Muscle layer of duodenum (tissue), 2 donors: Measurements from ENCODE around the gene DYSF.

ENCODE experiments used
- H3K27ac ChIP-seq: one replicate; pipeline ENCODE4 v1.7.0; 2013; ENCODE audit warnings: mild to moderate bottlenecking, low read length
- H3K27me3 ChIP-seq: one replicate; pipeline ENCODE4 v1.7.0; 2013; ENCODE audit warnings: low read depth, mild to moderate bottlenecking, control low read depth, low read length
- H3K36me3 ChIP-seq, 2 donors: one replicate each; pipeline ENCODE4 v1.7.0; 2013; ENCODE audit warnings: low read length in 2 of 2, control low read depth in 1 of 2, mild to moderate bottlenecking in 1 of 2; ENCODE audit not compliant: insufficient read depth in 2 of 2, control insufficient read depth in 1 of 2
- H3K4me1 ChIP-seq, 2 donors: one replicate each; pipeline ENCODE4 v1.7.0; 2013; ENCODE audit warnings: low read length in 2 of 2, mild to moderate bottlenecking in 2 of 2, control low read depth in 1 of 2, moderate library complexity in 1 of 2; ENCODE audit not compliant: insufficient read depth in 2 of 2, control insufficient read depth in 1 of 2
- H3K4me3 ChIP-seq, 2 donors: one replicate each; pipeline ENCODE4 v1.7.0; 2013; ENCODE audit warnings: low read length in 2 of 2, low read depth in 1 of 2, mild to moderate bottlenecking in 1 of 2
- H3K9me3 ChIP-seq, 2 donors: one replicate each; pipeline ENCODE4 v1.7.0; 2013; ENCODE audit warnings: low read length in 2 of 2, control low read depth in 1 of 2, mild to moderate bottlenecking in 1 of 2; ENCODE audit not compliant: control insufficient read depth in 1 of 2
- donor health status: healthy.

Gene DYSF

DNA sequence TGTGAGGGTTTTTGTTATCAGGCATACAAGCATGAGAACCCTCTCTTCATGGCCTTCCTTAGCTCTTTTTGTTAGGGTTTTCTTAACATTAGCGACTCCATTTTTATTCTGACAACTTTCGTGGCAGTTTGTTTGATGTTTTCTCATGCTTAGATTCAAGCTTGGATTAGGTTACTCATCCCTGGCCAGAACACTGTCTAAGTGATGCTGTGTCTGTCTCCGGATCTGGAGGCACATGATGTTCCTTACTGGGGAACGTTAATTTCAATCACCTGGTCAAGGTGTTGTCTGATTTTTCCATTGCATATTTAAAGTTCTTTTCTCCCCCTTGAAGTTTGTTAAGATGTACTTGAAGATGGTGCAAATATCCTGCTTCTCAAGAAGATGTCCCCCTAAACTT lies 40.7 kb downstream of the DYSF start:
- Histone ChIP-seq H3K36me3 (no peaks in the 10 kb centered on the region), H3K27ac (no peak overlapping the region), H3K4me3 (no peak overlapping the region), H3K27me3 (no peaks in the 10 kb centered on the region), H3K9me3 (no peaks in the 10 kb centered on the region), H3K4me1 (no peaks in the 10 kb centered on the region)

DNA sequence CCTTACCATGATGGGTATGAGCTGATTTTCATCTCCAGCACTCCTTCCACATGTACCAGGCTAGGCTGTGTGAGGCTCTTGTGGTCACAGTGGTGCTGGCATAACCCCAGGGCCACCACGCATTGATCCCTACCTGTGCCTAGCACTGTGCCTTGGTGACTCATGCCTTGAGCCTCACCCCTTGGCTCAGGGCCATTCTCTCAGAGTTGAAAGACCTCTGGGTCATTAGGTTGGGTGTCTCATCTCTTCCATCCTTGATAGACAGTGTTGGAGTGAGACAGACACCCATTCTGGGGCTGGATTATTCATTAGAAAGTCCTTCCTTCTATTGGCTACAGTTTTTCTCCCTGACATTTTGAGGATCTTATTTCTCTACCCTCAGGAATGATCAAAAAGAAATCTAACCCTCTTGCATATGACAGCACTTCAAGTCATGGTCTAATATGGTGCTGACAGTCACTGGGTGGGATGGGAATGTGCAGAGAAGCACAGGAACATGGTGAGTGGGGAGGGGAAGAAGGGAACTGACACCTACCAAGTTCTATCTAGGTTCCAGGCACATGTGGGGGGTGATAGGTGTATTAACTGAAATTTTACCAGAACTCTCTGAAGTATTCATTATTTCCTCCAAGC lies 41.3 kb downstream of the DYSF start:
- Histone ChIP-seq H3K36me3 (no peaks in the 10 kb centered on the region), H3K27me3 (no peaks in the 10 kb centered on the region), H3K4me1 (no peaks in the 10 kb centered on the region), H3K27ac (no peak overlapping the region), H3K4me3 (no peak overlapping the region), H3K9me3 (no peaks in the 10 kb centered on the region)

DNA sequence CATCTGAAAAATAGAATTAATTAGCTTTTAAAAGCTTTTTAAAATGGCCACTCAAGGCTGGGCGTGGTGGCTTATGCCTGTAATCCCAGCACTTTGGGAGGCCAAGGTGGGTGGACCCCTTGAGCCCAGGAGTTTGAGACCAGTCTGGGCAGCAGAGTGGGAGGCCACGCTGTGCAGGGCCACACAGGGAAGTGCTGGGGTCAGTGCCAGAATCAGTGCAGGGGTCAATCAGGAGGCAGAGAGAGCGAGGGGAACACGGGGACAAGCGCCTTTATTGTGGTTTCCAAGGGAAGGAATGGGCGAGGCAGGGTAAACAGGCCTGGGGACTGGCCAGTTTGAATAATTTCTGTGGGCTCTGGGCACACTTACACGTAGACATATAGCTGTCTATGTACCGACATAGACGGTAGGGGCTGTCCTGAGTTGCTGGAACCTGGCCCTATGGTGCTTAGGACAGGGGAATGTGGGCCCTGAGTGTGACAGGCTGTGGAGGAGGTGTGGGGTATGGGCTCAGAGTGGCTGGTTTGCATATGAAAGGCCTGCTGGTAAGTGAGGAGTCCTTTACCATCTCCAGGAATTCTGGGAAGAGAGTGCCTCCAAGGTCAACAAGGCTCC lies 42.9 kb downstream of the DYSF start:
- H3K36me3 ChIP-seq = no peaks in the 10 kb centered on the region
- no peaks in the 10 kb centered on the region for H3K9me3 ChIP-seq
- H3K4me3 ChIP-seq = no peak overlapping the region
- H3K27ac ChIP-seq = no peak overlapping the region
- no peaks in the 10 kb centered on the region for H3K4me1 ChIP-seq
- H3K27me3 ChIP-seq = no peaks in the 10 kb centered on the region

DNA sequence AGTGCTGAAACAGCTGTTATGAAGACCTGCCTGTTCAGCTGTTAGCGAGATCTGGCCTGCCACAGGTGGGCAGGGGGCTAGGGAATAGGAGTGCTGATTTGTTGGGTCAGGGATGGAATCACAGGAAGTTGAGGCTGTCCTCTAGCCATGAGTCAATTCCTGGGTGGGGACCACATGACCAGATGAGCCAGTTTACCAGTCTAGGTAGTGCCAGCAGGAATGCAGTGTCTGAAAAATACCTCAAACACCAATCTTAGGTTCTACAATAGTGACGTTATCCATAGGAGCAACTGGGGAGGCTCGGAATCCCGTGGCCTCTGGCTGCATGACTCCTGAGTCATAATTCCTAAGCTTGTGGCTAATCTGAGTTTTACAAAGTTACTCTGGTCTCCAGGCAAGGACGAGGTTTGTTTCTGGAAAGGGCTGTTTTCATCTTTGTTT lies 44.9 kb downstream of the DYSF start:
- no peak overlapping the region for H3K27ac ChIP-seq
- H3K4me3 ChIP-seq = no peak overlapping the region
- no peaks in the 10 kb centered on the region for H3K4me1 ChIP-seq
- H3K36me3 ChIP-seq = no peaks in the 10 kb centered on the region
- H3K9me3 ChIP-seq = no peaks in the 10 kb centered on the region
- H3K27me3 ChIP-seq = no peaks in the 10 kb centered on the region

DNA sequence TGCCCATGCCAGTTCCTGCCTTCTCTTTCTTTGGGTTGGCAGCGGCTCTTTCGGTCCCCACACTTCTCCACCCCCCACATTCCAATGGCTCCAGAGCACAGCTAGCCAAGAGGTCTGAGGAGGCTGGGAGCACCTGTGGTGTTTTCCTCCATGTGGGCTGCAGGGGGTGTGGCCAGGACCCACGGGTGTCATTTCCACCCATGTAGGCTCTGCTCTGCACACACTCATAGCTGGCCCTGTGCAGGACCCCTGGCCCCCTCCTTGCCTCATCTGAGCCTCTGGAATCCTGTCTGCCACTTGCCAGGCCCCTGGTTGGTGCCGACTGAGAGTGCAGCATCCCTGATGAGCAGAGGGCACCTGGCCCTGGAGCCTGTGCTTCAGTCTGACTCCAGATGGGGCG lies 46.3 kb downstream of the DYSF start:
- Histone ChIP-seq H3K4me3 (no peak overlapping the region), H3K36me3 (no peaks in the 10 kb centered on the region), H3K4me1 (no peaks in the 10 kb centered on the region), H3K27me3 (no peaks in the 10 kb centered on the region), H3K9me3 (no peaks in the 10 kb centered on the region), H3K27ac (no peak overlapping the region)

DNA sequence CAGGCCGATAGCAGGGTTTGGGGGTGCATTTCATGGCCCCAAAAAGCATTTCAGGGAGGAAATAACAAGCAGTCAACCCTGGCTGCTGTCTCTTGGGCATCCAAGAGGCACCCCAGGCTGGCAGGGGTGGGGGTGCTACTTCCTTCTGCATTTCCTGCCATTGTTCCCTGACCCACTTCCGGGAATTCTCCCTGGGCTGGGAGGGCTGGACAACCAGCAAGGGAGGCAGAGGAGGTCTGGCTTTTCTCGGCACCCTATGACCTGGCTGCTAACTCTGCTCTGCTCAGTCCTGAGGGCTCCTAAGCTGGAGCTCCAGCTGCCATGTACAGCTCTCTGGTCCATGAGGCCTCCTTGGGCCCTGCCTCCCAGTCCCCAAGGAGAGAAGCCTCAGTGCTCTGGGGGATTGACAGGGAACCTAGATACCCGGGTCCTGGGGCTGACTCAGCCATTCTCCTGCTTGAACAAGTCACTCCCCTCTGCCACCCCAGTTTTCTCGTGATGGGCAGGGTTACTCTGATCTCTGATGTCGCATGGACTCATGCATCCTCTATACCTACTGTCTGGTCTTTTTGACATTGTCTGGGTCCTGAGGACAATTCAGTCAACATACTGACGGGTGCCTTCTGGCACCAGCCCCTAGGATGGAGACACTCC lies 47.2 kb downstream of the DYSF start:
- H3K36me3 ChIP-seq = no peaks in the 10 kb centered on the region
- no peak overlapping the region for H3K4me3 ChIP-seq
- no peak overlapping the region for H3K27ac ChIP-seq
- H3K9me3 ChIP-seq = no peaks in the 10 kb centered on the region
- H3K4me1 ChIP-seq = no peaks in the 10 kb centered on the region
- H3K27me3 ChIP-seq = no peaks in the 10 kb centered on the region

DNA sequence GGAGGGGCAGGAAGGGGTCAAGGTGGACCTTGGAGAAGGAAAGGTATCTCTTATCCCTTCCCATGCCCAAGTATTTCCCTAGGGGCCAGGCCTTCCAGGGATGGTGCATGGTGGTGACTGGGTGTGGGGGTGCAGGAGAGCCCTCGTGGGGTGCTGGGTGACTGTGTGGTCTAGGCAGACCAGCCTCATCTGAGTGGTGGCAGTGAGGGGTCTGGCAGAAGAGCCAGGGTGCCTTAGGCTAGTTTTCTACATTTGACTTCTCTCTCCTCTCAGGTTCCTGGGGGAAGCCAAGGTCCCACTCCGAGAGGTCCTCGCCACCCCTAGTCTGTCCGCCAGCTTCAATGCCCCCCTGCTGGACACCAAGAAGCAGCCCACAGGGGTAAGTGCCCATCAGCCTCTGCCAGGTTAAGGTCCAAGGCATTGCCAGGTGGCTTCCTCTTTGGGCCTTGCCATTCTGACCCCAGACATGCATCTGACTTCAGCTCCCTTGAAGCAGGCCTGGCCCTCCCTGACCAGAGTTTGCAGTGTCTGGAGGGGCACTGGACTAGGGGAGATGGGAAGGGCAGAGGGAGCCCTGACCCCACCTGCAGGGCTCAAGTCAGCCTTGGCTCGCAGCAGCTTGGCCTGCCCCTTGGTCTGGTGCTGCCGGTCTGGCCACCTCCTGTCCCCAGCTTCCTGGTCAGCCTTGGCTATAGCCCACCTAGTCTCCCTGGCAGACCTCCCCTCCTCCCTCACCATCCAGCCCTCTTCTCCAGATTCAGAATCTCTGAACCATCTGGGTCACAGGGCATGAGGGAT lies 49.8 kb downstream of the DYSF start:
- H3K9me3 ChIP-seq = no peaks in the 10 kb centered on the region
- no peaks in the 10 kb centered on the region for H3K27me3 ChIP-seq
- no peak overlapping the region for H3K27ac ChIP-seq
- H3K4me3 ChIP-seq = no peak overlapping the region
- no peaks in the 10 kb centered on the region for H3K36me3 ChIP-seq
- no peaks in the 10 kb centered on the region for H3K4me1 ChIP-seq

DNA sequence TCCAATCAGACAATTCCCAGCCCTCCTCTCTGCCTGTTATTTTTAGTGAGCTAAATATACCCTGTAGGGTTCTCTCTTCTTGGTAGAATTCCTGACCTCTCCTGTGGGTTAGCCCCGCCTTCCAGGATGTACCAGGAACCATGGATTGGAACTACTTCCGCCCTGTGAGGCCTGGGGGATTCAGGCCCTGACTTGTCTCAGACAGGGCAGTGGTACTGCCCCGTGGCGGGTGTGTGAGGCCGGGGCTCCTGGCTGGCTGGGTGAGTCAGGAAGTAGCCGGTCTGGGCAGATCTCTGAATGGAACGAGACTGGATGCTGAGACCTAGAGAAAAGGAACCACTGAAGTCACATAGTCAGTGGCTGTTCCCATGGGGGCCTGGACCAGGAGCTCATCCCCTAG lies 50.5 kb downstream of the DYSF start:
- H3K4me1 ChIP-seq = no peaks in the 10 kb centered on the region
- H3K27me3 ChIP-seq = no peaks in the 10 kb centered on the region
- H3K4me3 ChIP-seq = no peak overlapping the region
- no peak overlapping the region for H3K27ac ChIP-seq
- H3K36me3 ChIP-seq = no peaks in the 10 kb centered on the region
- H3K9me3 ChIP-seq = no peaks in the 10 kb centered on the region

DNA sequence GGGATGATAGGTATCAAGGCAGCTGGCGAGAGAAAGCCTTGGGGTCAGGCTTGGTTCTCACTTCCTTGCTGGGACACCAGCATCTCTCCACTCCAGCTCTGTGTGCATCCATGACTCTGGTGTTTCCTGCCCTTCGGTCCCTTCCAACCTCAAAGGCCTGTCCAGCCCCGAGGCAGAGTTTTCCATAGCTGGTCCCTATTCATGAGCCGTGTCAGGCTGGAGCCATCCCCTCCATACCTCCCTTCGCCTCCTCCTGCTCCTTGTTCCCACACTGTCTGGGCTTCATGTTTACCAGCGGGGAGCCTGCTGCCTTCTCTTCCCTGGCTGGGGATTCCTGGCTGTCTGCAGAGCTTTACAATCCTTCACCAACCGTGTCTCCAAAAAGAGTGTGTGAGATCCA lies 51.2 kb downstream of the DYSF start:
- no peaks in the 10 kb centered on the region for H3K9me3 ChIP-seq
- no peak overlapping the region for H3K4me3 ChIP-seq
- no peak overlapping the region for H3K27ac ChIP-seq
- H3K4me1 ChIP-seq = no peaks in the 10 kb centered on the region
- H3K27me3 ChIP-seq = no peaks in the 10 kb centered on the region
- H3K36me3 ChIP-seq = no peaks in the 10 kb centered on the region

DNA sequence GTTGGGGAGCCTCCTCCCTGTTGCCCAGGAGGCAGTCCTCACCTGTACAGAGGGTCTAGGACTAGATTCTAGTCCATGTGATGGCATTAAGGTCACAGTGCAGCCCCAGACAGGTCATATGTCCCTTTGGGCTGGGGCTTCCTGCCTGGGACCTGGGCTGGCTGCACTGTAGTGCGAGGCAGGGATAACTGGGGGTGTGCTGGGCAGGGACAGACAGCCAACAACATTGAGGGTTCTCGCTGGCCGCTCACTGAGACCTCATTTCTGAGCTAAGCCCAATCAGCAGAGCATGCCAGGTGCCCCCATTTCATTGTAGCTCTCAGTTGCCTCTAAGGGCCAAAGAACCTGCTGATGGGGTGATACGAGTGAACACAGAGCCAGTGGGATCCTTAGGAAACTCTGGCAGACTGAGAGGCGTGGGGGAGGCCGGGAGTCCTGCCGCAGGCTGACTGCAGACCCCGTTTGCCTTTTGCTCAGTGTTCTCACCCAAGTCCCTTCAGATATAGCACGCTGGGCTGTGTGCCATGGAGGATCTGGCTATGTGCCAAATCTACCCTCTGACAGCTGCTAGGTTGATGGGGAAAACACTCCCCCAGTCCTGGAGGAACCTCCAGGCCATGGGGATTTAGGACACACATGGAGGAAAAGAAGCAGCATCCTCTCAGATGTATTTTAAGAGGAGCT lies 51.9 kb downstream of the DYSF start:
- no peak overlapping the region for H3K27ac ChIP-seq
- no peaks in the 10 kb centered on the region for H3K36me3 ChIP-seq
- no peaks in the 10 kb centered on the region for H3K4me1 ChIP-seq
- H3K4me3 ChIP-seq = no peak overlapping the region
- H3K27me3 ChIP-seq = no peaks in the 10 kb centered on the region
- no peaks in the 10 kb centered on the region for H3K9me3 ChIP-seq

DNA sequence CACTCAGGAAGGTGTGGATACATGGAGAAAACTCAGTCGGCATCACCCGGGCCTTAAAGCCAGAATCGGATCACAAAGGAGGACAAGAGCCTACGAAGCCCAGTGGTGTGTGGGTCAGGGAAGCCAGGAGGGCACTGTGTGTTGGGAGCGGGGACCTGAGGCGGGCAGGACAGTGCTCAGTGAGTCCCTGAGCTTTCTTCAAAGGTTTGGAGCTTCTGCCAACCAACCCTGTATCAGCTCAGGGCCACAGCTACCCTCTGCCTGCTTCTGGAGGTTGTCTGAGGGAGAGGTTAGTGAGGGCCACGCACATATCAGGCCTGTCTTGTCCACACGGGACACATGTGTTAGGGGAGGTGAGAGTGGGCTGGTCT lies 52.4 kb downstream of the DYSF start:
- H3K4me1 ChIP-seq = no peaks in the 10 kb centered on the region
- H3K27ac ChIP-seq = no peak overlapping the region
- no peaks in the 10 kb centered on the region for H3K27me3 ChIP-seq
- H3K9me3 ChIP-seq = no peaks in the 10 kb centered on the region
- H3K36me3 ChIP-seq = no peaks in the 10 kb centered on the region
- H3K4me3 ChIP-seq = no peak overlapping the region
